A673 (cell line): ENCODE results near the gene TP53BP1.

ENCODE experiments used
- CTCF ChIP-seq: fragments of 300-800, 200-600 bp; sonication (generic); conservative IDR thresholded peaks from 2 replicates; pipeline ENCODE4 v1.5.1; 2017; ENCODE audit warnings: low read depth, mild to moderate bottlenecking, antibody characterized with exemption, low read length, moderate library complexity, mixed read lengths
- EZH2 ChIP-seq: fragments of 200-600 bp; sonication (generic); IDR thresholded peaks from 2 replicates; pipeline ENCODE4 v1.6.1; 2017; ENCODE audit warnings: borderline replicate concordance, low read depth, mild to moderate bottlenecking, mixed read lengths, antibody characterized with exemption, low read length; ENCODE audit not compliant: poor library complexity, severe bottlenecking

GRCh38 chr15:43469867-43470266 lies 23.1 kb downstream of the TP53BP1 start:
- TF ChIP-seq CTCF = no peak
- no peak for TF ChIP-seq EZH2
